Liver (tissue), 9 donors: ENCODE data around the gene PHLPP2. TPM values are rescaled to one million over a fixed set of nuclear protein-coding genes. Genes with fewer than 3 reads are reported as not detected.

ENCODE experiments used
- DNase-seq: peaks from one replicate; pipeline ENCODE4 v3.0.0-alpha.2; 2017; ENCODE audit warnings: low spot score
- H3K27ac ChIP-seq, 2 donors: one replicate each; pipeline ENCODE4 v1.7.0; 2013; ENCODE audit warnings: inconsistent platforms in 2 of 2, low read length in 2 of 2, control low read depth in 1 of 2, low read depth in 1 of 2, mild to moderate bottlenecking in 1 of 2
- H3K27me3 ChIP-seq, 4 donors: one replicate each; pipeline versions ENCODE4 v1.6.1 to v1.7.0; 2013; ENCODE audit warnings: low read length in 3 of 4, inconsistent platforms in 1 of 4, mild to moderate bottlenecking in 1 of 4, moderate library complexity in 1 of 4; ENCODE audit not compliant: control insufficient read depth in 4 of 4, insufficient read depth in 4 of 4
- H3K36me3 ChIP-seq, 4 donors: one replicate each; pipeline versions ENCODE4 v1.6.1 to v1.7.0; 2013; ENCODE audit warnings: low read length in 3 of 4, mild to moderate bottlenecking in 3 of 4, low read depth in 1 of 4, moderate library complexity in 1 of 4; ENCODE audit not compliant: control insufficient read depth in 4 of 4, insufficient read depth in 3 of 4
- H3K4me1 ChIP-seq, 4 donors: one replicate each; pipeline versions ENCODE4 v1.6.1 to v1.7.0; 2013; ENCODE audit warnings: low read length in 3 of 4, mild to moderate bottlenecking in 3 of 4, moderate library complexity in 1 of 4; ENCODE audit not compliant: control insufficient read depth in 4 of 4, insufficient read depth in 4 of 4
- H3K4me3 ChIP-seq, 3 donors: one replicate each; pipeline versions ENCODE4 v1.6.1 to v1.7.0; 2013; ENCODE audit warnings: low read length in 3 of 3, control low read depth in 1 of 3, low read depth in 1 of 3, mild to moderate bottlenecking in 1 of 3
- H3K9ac ChIP-seq, 2 donors: one replicate each; pipeline ENCODE4 v1.7.0; 2013; ENCODE audit warnings: low read length in 2 of 2, mild to moderate bottlenecking in 2 of 2, moderate library complexity in 2 of 2, control low read depth in 1 of 2, low read depth in 1 of 2
- H3K9me3 ChIP-seq, 4 donors: one replicate each; pipeline versions ENCODE4 v1.6.1 to v1.7.0; 2013; ENCODE audit warnings: low read length in 3 of 4; ENCODE audit not compliant: control insufficient read depth in 4 of 4
- EGR1 ChIP-seq, 2 donors: IDR thresholded peaks; 2 replicates each; pipeline ENCODE4 v1.6.1; 2016 to 2018; ENCODE audit warnings: antibody characterized with exemption in 2 of 2, low read depth in 2 of 2
- GABPA ChIP-seq, 2 donors: IDR thresholded peaks in 1 of 2; conservative IDR thresholded peaks in 1 of 2; 2 replicates each; pipeline ENCODE4 v1.6.1; 2016; ENCODE audit warnings: antibody characterized with exemption in 2 of 2, mild to moderate bottlenecking in 1 of 2, moderate library complexity in 1 of 2
- JUND ChIP-seq, 2 donors: IDR thresholded peaks; 2 replicates each; pipeline ENCODE4 v1.6.1; 2016; ENCODE audit warnings: antibody characterized with exemption in 2 of 2
- RAD21 ChIP-seq, 2 donors: IDR thresholded peaks; 2 replicates each; pipeline ENCODE4 v1.6.1; 2016; ENCODE audit warnings: antibody characterized with exemption in 2 of 2, mild to moderate bottlenecking in 2 of 2
- RXRA ChIP-seq, 2 donors: IDR thresholded peaks; 2 replicates each; pipeline ENCODE4 v1.6.1; 2017 to 2018; ENCODE audit warnings: antibody characterized with exemption in 2 of 2, mild to moderate bottlenecking in 1 of 2
- SP1 ChIP-seq: IDR thresholded peaks from 2 replicates; pipeline ENCODE4 v1.6.1; 2018; ENCODE audit warnings: antibody characterized with exemption, mild to moderate bottlenecking
- WGBS: extraction: QIAGEN DNeasy Blood & Tissue Kit; methylation state at CpG from one replicate; pipeline ENCODE4 v1.1.7; 2013; 5-methylcytosine and 5-hydroxymethylcytosine counted together
- polyA plus RNA-seq, 2 donors: library from polyadenylated mRNA; stranded (reverse) in 1 of 2; unstranded in 1 of 2; fragments of 200-250 nt in 1 of 2; fragments of >200 nt in 1 of 2; fragmentation: Nextera tagmentation in 1 of 2; extraction: Ambion mirVana in 1 of 2; gene quantifications; one replicate each; pipeline versions ENCODE4 v1.2.1 to v1.2.3, GENCODE V29; 2013 to 2015
- total RNA-seq, 2 donors: library from RNA; depleted of rRNA; stranded (reverse); fragments of >200 nt; gene quantifications; one replicate each; pipeline ENCODE4 v1.2.3, GENCODE V29; 2014
- TF ChIP-seq, protein P1 (sequence below): IDR thresholded peaks from 2 replicates; pipeline ENCODE4 v1.6.1; 2016; ENCODE audit warnings: antibody characterized with exemption, mild to moderate bottlenecking
- TF ChIP-seq, protein P2 (sequence below): fragments of 150-350 bp; IDR thresholded peaks from 2 replicates; pipeline ENCODE4 v1.5.1; 2017; ENCODE audit warnings: improper control_type of control experiment, low read depth, low read length; ENCODE audit not compliant: missing input control
- donor health status: healthy.
- donor health status: healthy.
- donor health status: healthy.
- donor health status: healthy.
- donor health status: healthy.

The PHLPP2 gene
- total and polyA plus RNA-seq, 4 donors: 1.2 to 7.8 (median 3.9) TPM

DNA sequence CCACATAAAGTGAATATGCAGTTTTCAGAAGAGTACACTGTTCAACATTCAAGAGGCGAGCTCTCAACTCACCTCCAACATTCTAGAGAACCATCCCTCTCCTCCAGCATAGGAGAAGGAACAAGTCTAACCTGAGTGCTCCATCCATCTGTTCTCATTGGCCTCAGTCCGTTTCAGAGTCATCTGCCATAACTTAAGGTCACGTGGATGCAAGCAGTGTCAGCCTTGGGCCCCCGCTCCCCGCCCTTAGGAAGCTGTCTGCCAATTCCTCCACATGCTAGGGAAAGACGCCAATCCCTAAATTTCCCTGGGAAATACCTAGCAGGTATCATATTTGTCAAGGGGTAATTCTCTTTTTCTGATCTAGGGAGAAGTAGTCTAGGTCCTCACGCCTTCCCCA lies 77.1 kb downstream of the PHLPP2 start (continued):
- TF ChIP-seq SP1 (no peak), JUND (IDR thresholded peaks at IDR 0.05) (no peak)
- TF ChIP-seq, protein P1, sequence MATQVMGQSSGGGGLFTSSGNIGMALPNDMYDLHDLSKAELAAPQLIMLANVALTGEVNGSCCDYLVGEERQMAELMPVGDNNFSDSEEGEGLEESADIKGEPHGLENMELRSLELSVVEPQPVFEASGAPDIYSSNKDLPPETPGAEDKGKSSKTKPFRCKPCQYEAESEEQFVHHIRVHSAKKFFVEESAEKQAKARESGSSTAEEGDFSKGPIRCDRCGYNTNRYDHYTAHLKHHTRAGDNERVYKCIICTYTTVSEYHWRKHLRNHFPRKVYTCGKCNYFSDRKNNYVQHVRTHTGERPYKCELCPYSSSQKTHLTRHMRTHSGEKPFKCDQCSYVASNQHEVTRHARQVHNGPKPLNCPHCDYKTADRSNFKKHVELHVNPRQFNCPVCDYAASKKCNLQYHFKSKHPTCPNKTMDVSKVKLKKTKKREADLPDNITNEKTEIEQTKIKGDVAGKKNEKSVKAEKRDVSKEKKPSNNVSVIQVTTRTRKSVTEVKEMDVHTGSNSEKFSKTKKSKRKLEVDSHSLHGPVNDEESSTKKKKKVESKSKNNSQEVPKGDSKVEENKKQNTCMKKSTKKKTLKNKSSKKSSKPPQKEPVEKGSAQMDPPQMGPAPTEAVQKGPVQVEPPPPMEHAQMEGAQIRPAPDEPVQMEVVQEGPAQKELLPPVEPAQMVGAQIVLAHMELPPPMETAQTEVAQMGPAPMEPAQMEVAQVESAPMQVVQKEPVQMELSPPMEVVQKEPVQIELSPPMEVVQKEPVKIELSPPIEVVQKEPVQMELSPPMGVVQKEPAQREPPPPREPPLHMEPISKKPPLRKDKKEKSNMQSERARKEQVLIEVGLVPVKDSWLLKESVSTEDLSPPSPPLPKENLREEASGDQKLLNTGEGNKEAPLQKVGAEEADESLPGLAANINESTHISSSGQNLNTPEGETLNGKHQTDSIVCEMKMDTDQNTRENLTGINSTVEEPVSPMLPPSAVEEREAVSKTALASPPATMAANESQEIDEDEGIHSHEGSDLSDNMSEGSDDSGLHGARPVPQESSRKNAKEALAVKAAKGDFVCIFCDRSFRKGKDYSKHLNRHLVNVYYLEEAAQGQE: no peak

DNA sequence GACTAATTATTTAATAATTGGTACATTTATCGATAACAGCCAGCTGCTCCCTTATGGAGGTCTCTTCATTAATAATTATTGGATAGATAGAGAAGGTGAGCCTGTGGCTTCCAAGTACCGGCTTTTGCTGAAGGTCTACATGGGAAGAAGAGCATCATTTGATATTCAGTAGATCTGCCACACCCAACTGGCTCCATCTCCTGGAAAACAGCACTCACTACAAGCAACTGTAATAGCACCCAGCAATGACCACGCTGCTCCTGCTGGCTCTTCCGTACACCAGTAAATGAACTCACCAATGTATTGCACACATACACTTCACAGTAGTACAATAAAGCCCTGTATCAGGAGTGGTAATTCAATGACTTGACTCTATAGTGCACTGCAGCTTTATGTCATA lies 79.1 kb downstream of the PHLPP2 start:
- DNase-seq: no peak
- no peak overlapping the region for H3K4me3 ChIP-seq
- WGBS: 58% methylated on average over 4 of the region's 4 CpGs
- no peaks in the 10 kb centered on the region for H3K4me1 ChIP-seq
- no peaks in the 10 kb centered on the region for H3K27me3 ChIP-seq
- no peaks in the 10 kb centered on the region for H3K9me3 ChIP-seq
- no peak overlapping the region for H3K27ac ChIP-seq
- TF ChIP-seq EGR1 (IDR thresholded peaks at IDR 0.05; ENCODE audit: low read depth in 2 of 2) (no peak), SP1 (no peak), RXRA (IDR thresholded peaks at IDR 0.05) (no peak), RAD21 (IDR thresholded peaks at IDR 0.05) (peak; percentile 71 to 85)
- TF ChIP-seq, protein P2, sequence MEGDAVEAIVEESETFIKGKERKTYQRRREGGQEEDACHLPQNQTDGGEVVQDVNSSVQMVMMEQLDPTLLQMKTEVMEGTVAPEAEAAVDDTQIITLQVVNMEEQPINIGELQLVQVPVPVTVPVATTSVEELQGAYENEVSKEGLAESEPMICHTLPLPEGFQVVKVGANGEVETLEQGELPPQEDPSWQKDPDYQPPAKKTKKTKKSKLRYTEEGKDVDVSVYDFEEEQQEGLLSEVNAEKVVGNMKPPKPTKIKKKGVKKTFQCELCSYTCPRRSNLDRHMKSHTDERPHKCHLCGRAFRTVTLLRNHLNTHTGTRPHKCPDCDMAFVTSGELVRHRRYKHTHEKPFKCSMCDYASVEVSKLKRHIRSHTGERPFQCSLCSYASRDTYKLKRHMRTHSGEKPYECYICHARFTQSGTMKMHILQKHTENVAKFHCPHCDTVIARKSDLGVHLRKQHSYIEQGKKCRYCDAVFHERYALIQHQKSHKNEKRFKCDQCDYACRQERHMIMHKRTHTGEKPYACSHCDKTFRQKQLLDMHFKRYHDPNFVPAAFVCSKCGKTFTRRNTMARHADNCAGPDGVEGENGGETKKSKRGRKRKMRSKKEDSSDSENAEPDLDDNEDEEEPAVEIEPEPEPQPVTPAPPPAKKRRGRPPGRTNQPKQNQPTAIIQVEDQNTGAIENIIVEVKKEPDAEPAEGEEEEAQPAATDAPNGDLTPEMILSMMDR: peak; percentile 62
- peaks cover 0 to 10% (median 0%) of the 10 kb centered on the region in 4 donors for H3K36me3 ChIP-seq
- H3K9ac ChIP-seq: no peak overlapping the region

DNA sequence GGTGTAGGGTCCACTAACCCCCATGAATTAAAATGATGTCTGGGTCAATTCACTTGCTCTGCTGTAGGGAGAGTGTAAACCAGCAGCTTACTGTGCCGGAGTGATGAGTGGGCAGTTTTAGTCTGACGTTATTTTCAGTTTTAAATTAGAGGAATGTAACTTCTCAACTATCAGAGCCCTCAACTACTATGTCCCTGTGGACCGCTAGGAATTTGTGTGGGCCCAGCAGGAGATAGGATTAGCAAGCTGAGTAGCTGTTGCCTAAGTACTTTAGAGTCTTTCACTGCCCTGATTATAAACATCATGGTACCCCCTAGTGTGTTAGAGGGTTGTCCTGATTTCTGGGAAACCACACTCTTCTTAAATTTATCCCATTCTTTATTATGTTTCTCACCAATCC lies 87.1 kb downstream of the PHLPP2 start:
- Histone ChIP-seq H3K27ac (no peak overlapping the region), H3K4me3 (no peak overlapping the region), H3K4me1 (no peaks in the 10 kb centered on the region), H3K27me3 (no peaks in the 10 kb centered on the region), H3K9ac (no peak overlapping the region), H3K36me3 (no peaks in the 10 kb centered on the region), H3K9me3 (no peaks in the 10 kb centered on the region)
- 85% methylated on average over 3 of the region's 3 CpGs for WGBS
- TF ChIP-seq GABPA (IDR thresholded peaks at IDR 0.05 in 1 of 2, conservative IDR thresholded peaks at IDR 0.05 in 1 of 2): no peak
- no peak for DNase-seq

DNA sequence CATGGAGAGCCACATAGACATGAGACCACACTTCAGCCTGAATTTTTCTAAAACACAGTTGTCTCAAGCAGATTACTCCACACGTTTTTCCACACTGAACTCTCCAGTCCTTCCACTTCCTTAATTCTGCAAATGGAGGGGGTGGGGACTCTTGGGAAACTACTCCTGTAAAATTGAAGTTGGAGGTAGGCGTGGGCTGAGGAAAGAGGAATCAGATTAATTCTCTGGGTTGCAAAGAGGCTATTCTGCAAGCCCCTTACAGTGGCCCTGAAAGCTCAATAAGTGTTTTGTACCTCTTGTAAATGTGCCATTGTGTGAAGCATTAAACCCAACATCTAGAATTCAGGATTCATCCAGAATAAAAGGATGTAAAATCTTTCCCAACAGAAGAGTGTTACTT lies 88.9 kb downstream of the PHLPP2 start:
- H3K27ac ChIP-seq: no peak overlapping the region
- 63% methylated on average over 2 of the region's 2 CpGs for WGBS

More for the DNA sequence above, 88.9 kb downstream of the PHLPP2 start:
- no peaks in the 10 kb centered on the region for H3K27me3 ChIP-seq
- H3K9me3 ChIP-seq: no peaks in the 10 kb centered on the region
- H3K36me3 ChIP-seq: no peaks in the 10 kb centered on the region
- no peak overlapping the region for H3K4me3 ChIP-seq
- no peaks in the 10 kb centered on the region for H3K4me1 ChIP-seq
- DNase-seq: no peak
- H3K9ac ChIP-seq: no peak overlapping the region
- TF ChIP-seq, protein P1: no peak
- TF ChIP-seq JUND (IDR thresholded peaks at IDR 0.05): no peak
- no peak for TF ChIP-seq SP1
